GM12878 (cell line): ENCODE measurements around the gene HSD17B4. TPM values are rescaled to one million over a fixed set of nuclear protein-coding genes. Genes with fewer than 3 reads are reported as not detected.

Experiments
- ATAC-seq: fragments of 200-7000 bp; cut with Tn5 transposase; 3 replicates; pipeline ENCODE4 v1.9.1; 2020; ENCODE audit warnings: mild to moderate bottlenecking, moderate library complexity
- BruUV-seq: library from RNA; stranded (reverse); fragments of 400-500 nt; replicated peaks from 2 replicates; lab custom pipeline; 2021; lab: Mats Ljungman, UMichigan
- CTCF ChIA-PET: fragments of 300-600 bp; sonication (Branson Sonifier 250); formaldehyde crosslinking; extraction: SDS; loops from one replicate; lab custom pipeline; 2021; ENCODE audit warnings: inconsistent platforms; lab: Yijun Ruan, JAX
- POLR2A ChIA-PET: fragments of 350-600 bp; formaldehyde crosslinking; extraction: SDS; loops from one replicate; lab custom pipeline; 2021; ENCODE audit warnings: inconsistent platforms; lab: Charles Lee
- RAD21 ChIA-PET: fragments of 300-600 bp; sonication (Branson Sonifier 250); formaldehyde crosslinking; loops from one replicate; lab custom pipeline; 2023; ENCODE audit warnings: antibody characterized with exemption; ENCODE audit not compliant: unreplicated experiment; lab: Charles Lee
- SMC1A ChIA-PET: fragments of 300-600 bp; sonication (Branson Sonifier 250); formaldehyde crosslinking; loops from one replicate; lab custom pipeline; 2023; ENCODE audit not compliant: unreplicated experiment, uncharacterized antibody; lab: Charles Lee
- DNase-seq: peaks from one replicate; pipeline ENCODE4 v3.0.0-alpha.2; 2011; ENCODE audit warnings: low read depth, low spot score
- FAIRE-seq: peaks from 3 replicates; lab custom pipeline; 2011; peaks lifted over from hg19 to GRCh38; lab: Jason Lieb, UNC
- H2AFZ ChIP-seq: 2 replicates; pipeline ENCODE4 v1.6.0; 2011; ENCODE audit warnings: low read depth, low read length, control low read depth; ENCODE audit not compliant: control insufficient read depth
- H3K27ac ChIP-seq: 2 replicates; pipeline ENCODE4 v1.5.1; 2011; ENCODE audit warnings: control low read depth; ENCODE audit not compliant: control insufficient read depth, insufficient read depth
- H3K27me3 ChIP-seq, 2 experiments: replicated peaks in 1 of 2; 2 replicates each; pipeline versions ENCODE4 v1.6.0 to v1.6.1; 2011; ENCODE audit warnings: low read length in 1 of 2; ENCODE audit not compliant: control insufficient read depth in 2 of 2, insufficient read depth in 2 of 2
- H3K36me3 ChIP-seq, 2 experiments: 2 replicates each; pipeline ENCODE4 v1.5.1; 2011; ENCODE audit warnings: low read length in 1 of 2; ENCODE audit not compliant: control insufficient read depth in 2 of 2, insufficient read depth in 2 of 2
- H3K4me1 ChIP-seq: 2 replicates; pipeline ENCODE4 v1.6.1; 2011; ENCODE audit warnings: mild to moderate bottlenecking, low read length, moderate library complexity, mixed read lengths; ENCODE audit not compliant: control insufficient read depth, insufficient read depth
- H3K4me2 ChIP-seq: 2 replicates; pipeline ENCODE4 v1.6.0; 2011; ENCODE audit warnings: control low read depth; ENCODE audit not compliant: control insufficient read depth, insufficient read depth
- H3K4me3 ChIP-seq: fragments of 200-600 bp; sonication (generic); 2 replicates; pipeline ENCODE4 v1.5.1; 2016
- H3K79me2 ChIP-seq: 2 replicates; pipeline ENCODE4 v1.6.0; 2011; ENCODE audit warnings: low read length; ENCODE audit not compliant: control insufficient read depth, insufficient read depth
- H3K9ac ChIP-seq: 2 replicates; pipeline ENCODE4 v1.8.0; 2011; ENCODE audit warnings: low read length, control low read depth, mixed read lengths; ENCODE audit not compliant: control insufficient read depth, insufficient read depth
- H3K9me3 ChIP-seq: replicated peaks from 3 replicates; pipeline ENCODE4 v1.5.1; 2011; ENCODE audit warnings: mild to moderate bottlenecking, low read length; ENCODE audit not compliant: control insufficient read depth, insufficient read depth
- H4K20me1 ChIP-seq: 2 replicates; pipeline ENCODE4 v1.6.0; 2011; ENCODE audit not compliant: control insufficient read depth, insufficient read depth
- SPI1 ChIP-seq: IDR thresholded peaks from 2 replicates; pipeline ENCODE4 v1.6.1; 2011; ENCODE audit warnings: low read depth, mild to moderate bottlenecking, low read length, moderate library complexity, borderline replicate concordance; ENCODE audit not compliant: insufficient read depth
- SREBF1 ChIP-seq: IDR thresholded peaks from 2 replicates; pipeline ENCODE4 v1.6.1; 2012; ENCODE audit warnings: mild to moderate bottlenecking, low read length
- SUZ12 ChIP-seq: fragments of 200-600 bp; sonication (generic); IDR thresholded peaks from one replicate; pipeline ENCODE4 v1.6.1; 2018; ENCODE audit warnings: antibody characterized with exemption, mild to moderate bottlenecking; ENCODE audit not compliant: unreplicated experiment
- ZNF274 ChIP-seq: IDR thresholded peaks from one replicate; pipeline ENCODE4 v1.8.0; 2011; ENCODE audit not compliant: insufficient read length, insufficient read depth
- WGBS: methylation state at CpG from one replicate; pipeline ENCODE4 v1.1.6; 2016; ENCODE audit warnings: low lambda C conversion rate; ENCODE audit not compliant: insufficient replicate concordance, insufficient coverage; ENCODE audit errors: missing lambda C conversion rate; 5-methylcytosine and 5-hydroxymethylcytosine counted together
- in situ Hi-C: fragments of 300-500 bp; cut with MboI; formaldehyde crosslinking; loops from 9 replicates; pipeline ENCODE4 v1.14.3; 2018; ENCODE audit warnings: mixed read lengths
- intact Hi-C: fragments of 100-400 bp; cut with micrococcal nuclease; formaldehyde crosslinking; loops from one replicate; pipeline ENCODE4 v1.14.2; 2022; ENCODE audit not compliant: unreplicated experiment
- polyA plus RNA-seq, 11 experiments: library from polyadenylated mRNA; depleted of rRNA in 4 of 11; unstranded in 6 of 11; stranded (reverse) in 5 of 11; fragments of >200 nt; fragmentation: Nextera tagmentation in 4 of 11; fragmentation: Illumina TruSeq in 1 of 11; extraction: Ambion mirVana in 4 of 11; extraction: Trizol in 1 of 11; gene quantifications; 1 replicate in 1 of 11; 2 replicates in 10 of 11; pipeline versions ENCODE4 v1.2.1 to v1.2.3, GENCODE V29; 2011 to 2016; ENCODE audit warnings: inconsistent platforms in 2 of 11, missing spikeins in 2 of 11, low read depth in 1 of 11
- total RNA-seq, 4 experiments: library from RNA; depleted of rRNA in 3 of 4; stranded (reverse); fragments of >200 nt in 3 of 4; fragmentation: Illumina TruSeq in 1 of 4; extraction: Trizol in 1 of 4; gene quantifications; 2 replicates each; pipeline versions ENCODE4 v1.2.1 to v1.2.3, GENCODE V29; 2013 to 2021
- TF ChIP-seq, protein P1 (sequence below): fragments of 150-350 bp; IDR thresholded peaks from 2 replicates; pipeline ENCODE4 v1.6.1; 2016; ENCODE audit warnings: low read depth, low read length

The HSD17B4 gene
- total and polyA plus RNA-seq, 10 of the 15 experiments (the other 5 are each of a cell fraction or from before 2014, with no cell fraction given) = 38.6 to 125 (median 93.0) TPM

GRCh38 chr5:119458911-119459632, 6.8 kb downstream of the HSD17B4 start:
- H3K4me3 ChIP-seq = no peak overlapping the region
- no peaks in the 10 kb centered on the region for H3K4me1 ChIP-seq
- no peak overlapping the region for H3K27ac ChIP-seq
- TF ChIP-seq SREBF1 = no peak
- TF ChIP-seq, protein P1, sequence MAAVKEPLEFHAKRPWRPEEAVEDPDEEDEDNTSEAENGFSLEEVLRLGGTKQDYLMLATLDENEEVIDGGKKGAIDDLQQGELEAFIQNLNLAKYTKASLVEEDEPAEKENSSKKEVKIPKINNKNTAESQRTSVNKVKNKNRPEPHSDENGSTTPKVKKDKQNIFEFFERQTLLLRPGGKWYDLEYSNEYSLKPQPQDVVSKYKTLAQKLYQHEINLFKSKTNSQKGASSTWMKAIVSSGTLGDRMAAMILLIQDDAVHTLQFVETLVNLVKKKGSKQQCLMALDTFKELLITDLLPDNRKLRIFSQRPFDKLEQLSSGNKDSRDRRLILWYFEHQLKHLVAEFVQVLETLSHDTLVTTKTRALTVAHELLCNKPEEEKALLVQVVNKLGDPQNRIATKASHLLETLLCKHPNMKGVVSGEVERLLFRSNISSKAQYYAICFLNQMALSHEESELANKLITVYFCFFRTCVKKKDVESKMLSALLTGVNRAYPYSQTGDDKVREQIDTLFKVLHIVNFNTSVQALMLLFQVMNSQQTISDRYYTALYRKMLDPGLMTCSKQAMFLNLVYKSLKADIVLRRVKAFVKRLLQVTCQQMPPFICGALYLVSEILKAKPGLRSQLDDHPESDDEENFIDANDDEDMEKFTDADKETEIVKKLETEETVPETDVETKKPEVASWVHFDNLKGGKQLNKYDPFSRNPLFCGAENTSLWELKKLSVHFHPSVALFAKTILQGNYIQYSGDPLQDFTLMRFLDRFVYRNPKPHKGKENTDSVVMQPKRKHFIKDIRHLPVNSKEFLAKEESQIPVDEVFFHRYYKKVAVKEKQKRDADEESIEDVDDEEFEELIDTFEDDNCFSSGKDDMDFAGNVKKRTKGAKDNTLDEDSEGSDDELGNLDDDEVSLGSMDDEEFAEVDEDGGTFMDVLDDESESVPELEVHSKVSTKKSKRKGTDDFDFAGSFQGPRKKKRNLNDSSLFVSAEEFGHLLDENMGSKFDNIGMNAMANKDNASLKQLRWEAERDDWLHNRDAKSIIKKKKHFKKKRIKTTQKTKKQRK = no peak
- no peak for TF ChIP-seq SUZ12
- no peak for TF ChIP-seq ZNF274
- TF ChIP-seq SPI1 = no peak
- FAIRE-seq (no peak), DNase-seq (no peak), ATAC-seq (peak; percentile 31; the same call in 1 of the 3 replicates)
- no peaks in the 10 kb centered on the region for H3K36me3 ChIP-seq
- no peak overlapping the region for H2AFZ ChIP-seq
- 93% methylated on average over 4 of the region's 4 CpGs for WGBS
- no peaks in the 10 kb centered on the region for H3K27me3 ChIP-seq
- no peak overlapping the region for H3K4me2 ChIP-seq
- ChIA-PET RAD21 (no interaction called here), POLR2A (interaction anchor here (0.6 kb wide), 1 partner anchor 998 kb away, joined by 3 read pairs; no protein-coding TSS in a partner anchor), CTCF (interaction anchor here (0.8 to 1.8 kb wide), 4 partner anchors 24 to 435 kb away, joined by 3 to 5 read pairs (median 4); no protein-coding TSS in a partner anchor), SMC1A (interaction anchor here (1.0 to 2.2 kb wide), 3 partner anchors 10 to 39 kb away, joined by 3 to 9 read pairs (median 6); no protein-coding TSS in a partner anchor)
- H3K79me2 ChIP-seq = peaks cover 1% of the 10 kb centered on the region
- no peak overlapping the region for H3K9ac ChIP-seq
- in situ Hi-C loops = no loop called here
- no TSS peak for BruUV-seq
- no peaks in the 10 kb centered on the region for H4K20me1 ChIP-seq
- no peaks in the 10 kb centered on the region; the same call in 1 of the 3 replicates for H3K9me3 ChIP-seq
- intact Hi-C loops = no loop called here
